ENCODE measurements around the gene PEG3. TPM values are rescaled to one million over a fixed set of nuclear protein-coding genes. Genes with fewer than 3 reads are reported as not detected.

PEG3 gene
- total RNA-seq, 2 donors from 2014 or later = 4.8 to 8.3 TPM

GRCh38 chr19:56811480-56811879, 29.0 kb downstream of the PEG3 start:
- H3K4me3 ChIP-seq = no peak overlapping the region

DNA sequence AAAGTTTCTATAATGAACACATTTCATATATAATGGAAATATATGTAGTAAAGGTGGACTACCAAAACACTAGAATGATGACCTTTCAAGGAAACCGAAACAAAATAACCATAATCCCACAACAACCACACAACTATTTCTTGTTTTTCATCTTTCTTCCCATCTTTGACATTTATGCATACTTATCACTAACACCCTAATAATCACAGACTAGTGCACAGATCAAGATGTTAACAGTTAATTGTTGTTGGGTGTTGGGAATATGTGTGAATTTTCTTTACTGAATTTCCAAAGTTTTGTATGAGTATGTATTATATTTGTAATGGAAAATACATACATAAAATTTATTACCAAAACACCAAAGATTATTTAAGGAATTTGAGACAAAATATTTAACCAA, 30.3 kb downstream of the PEG3 start:
- TF ChIP-seq CTCF (IDR thresholded peaks at IDR 0.05) = no peak
- H3K4me1 ChIP-seq = no peaks in the 10 kb centered on the region

More at GRCh38 chr19:56811480-56811879, 29.0 kb downstream of the PEG3 start:
- H3K36me3 ChIP-seq = no peaks in the 10 kb centered on the region
- no peak for TF ChIP-seq CTCF (IDR thresholded peaks at IDR 0.05)
- no peaks in the 10 kb centered on the region for H3K27me3 ChIP-seq
- H3K27ac ChIP-seq = no peak overlapping the region
- no peak for DNase-seq (ENCODE audit: low spot score)
- no peaks in the 10 kb centered on the region for H3K4me1 ChIP-seq
- peaks cover 0 to 4% of the 10 kb centered on the region in 2 donors for H3K9me3 ChIP-seq

GRCh38 chr19:56808717-56809392, 31.7 kb downstream of the PEG3 start:
- TF ChIP-seq CTCF (IDR thresholded peaks at IDR 0.05) = no peak
- no peaks in the 10 kb centered on the region for H3K4me1 ChIP-seq
- no peaks in the 10 kb centered on the region for H3K27me3 ChIP-seq
- no peak overlapping the region for H3K4me3 ChIP-seq
- peaks cover 0 to 11% of the 10 kb centered on the region in 2 donors for H3K9me3 ChIP-seq
- no peak for DNase-seq (ENCODE audit: low spot score)
- no peak overlapping the region for H3K27ac ChIP-seq
- no peaks in the 10 kb centered on the region for H3K36me3 ChIP-seq

More for the DNA sequence above, 30.3 kb downstream of the PEG3 start:
- Histone ChIP-seq H3K4me3 (no peak overlapping the region), H3K27ac (no peak overlapping the region), H3K9me3 (peaks cover 0 to 11% of the 10 kb centered on the region in 2 donors), H3K27me3 (no peaks in the 10 kb centered on the region), H3K36me3 (no peaks in the 10 kb centered on the region)
- no peak for DNase-seq (ENCODE audit: low spot score)

- Histone ChIP-seq H3K4me3 (no peak overlapping the region), H3K9me3 (peaks cover 0 to 17% of the 10 kb centered on the region in 2 donors), H3K36me3 (no peaks in the 10 kb centered on the region), H3K27me3 (no peaks in the 10 kb centered on the region), H3K4me1 (no peaks in the 10 kb centered on the region), H3K27ac (no peak overlapping the region)
- no peak for TF ChIP-seq CTCF (IDR thresholded peaks at IDR 0.05)
- DNase-seq (ENCODE audit: low spot score) = no peak
Measured at GRCh38 chr19:56806639-56807038, 33.9 kb downstream of the PEG3 start.

Other genes starting within 250 kb of the PEG3 start
- 1 to 10 TPM; 6.9 to 9.8 TPM for gene ZNF71, start 245.4 kb downstream of the PEG3 start, total RNA-seq
- gene SMIM17, start 197.6 kb downstream of the PEG3 start, total RNA-seq = not detected
- gene ZNF835, start 169.0 kb downstream of the PEG3 start, total RNA-seq = 10 to 100 TPM in 1 of 2 donors, 1 to 10 TPM in 1; 6.5 to 12.8 TPM
- not detected for gene ZIM2, start within 50 bp of the PEG3 start, total RNA-seq